NCI-H446 treated with DMSO at 0.1 percent for 48 hours (cell line): Measurements from ENCODE around the gene CMTM8.

ENCODE experiments used
- DNase-seq: peaks from one replicate; lab custom pipeline; 2025; lab: John Stamatoyannopoulos, UW

The CMTM8 gene

GRCh38 chr3:32229565-32229964 lies 8.9 kb upstream of the CMTM8 start:
- no peak for DNase-seq

- DNase-seq: no peak
These were observed 2.1 kb upstream of the CMTM8 start for GRCh38 chr3:32236377-32236776.

GRCh38 chr3:32237670-32238452 lies 619 bp upstream of the CMTM8 start:
- DNase-seq: no peak

DNA sequence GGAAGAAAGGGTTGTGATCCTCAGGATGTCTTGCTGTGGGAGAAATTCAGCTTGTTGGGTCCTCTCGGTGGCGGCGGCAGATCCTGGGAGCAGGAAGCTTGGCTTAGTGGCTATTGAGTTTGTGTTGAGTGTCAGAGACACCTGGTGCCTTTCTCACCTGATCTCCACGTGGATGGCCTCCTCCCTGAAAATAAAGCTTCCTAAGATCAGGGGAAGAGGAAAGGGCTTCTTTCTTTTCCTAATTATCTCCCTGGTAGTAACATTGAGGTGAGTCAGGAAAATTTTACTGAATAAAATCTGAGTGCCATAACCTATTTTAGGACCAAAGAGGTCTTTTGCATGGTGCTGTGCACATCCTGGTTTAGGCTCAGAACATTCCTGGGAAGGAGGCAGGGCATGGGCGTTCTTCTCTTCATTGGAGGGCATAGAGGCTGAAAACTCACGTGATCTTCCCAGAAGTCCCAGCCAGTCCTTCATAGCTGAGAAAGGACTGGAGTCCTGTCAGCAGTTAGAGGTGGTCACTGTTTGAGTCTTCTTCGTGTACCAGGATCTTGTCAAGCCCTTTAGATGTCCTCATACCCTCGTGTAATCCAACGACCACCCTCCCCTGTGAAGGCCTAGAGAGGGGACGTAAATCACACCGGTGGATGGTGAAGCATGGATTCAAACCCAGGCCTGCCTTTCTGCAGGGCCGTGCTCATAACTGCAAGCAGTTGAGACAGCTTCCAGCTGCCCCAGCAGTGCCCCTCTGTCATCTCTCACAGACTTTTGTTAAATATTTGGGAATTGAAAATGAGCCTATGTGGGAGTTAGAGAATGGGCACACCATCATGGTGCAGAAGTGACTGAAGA lies 1.1 kb downstream of the CMTM8 start:
- DNase-seq: no peak

GRCh38 chr3:32240159-32240545 lies 1.7 kb downstream of the CMTM8 start:
- DNase-seq: no peak

DNA sequence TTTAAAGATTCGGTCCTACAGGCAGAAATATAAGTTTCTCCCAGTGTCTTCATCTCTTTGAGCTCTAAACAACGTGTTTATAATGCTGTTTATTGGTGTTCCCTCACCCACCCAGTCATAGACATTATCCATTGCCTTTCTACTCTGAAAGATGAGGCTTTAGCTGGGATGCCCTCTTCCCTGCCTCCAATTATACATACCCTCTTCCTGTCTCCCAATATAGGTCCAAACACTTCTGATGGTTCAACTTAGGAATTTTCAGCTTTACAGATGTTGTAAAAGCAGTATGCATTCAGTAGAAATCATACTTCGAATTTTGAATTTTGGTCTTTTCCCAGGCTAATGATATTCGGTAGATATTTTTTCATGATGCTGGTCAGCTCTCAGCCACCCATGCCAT lies 2.6 kb downstream of the CMTM8 start:
- no peak for DNase-seq

DNA sequence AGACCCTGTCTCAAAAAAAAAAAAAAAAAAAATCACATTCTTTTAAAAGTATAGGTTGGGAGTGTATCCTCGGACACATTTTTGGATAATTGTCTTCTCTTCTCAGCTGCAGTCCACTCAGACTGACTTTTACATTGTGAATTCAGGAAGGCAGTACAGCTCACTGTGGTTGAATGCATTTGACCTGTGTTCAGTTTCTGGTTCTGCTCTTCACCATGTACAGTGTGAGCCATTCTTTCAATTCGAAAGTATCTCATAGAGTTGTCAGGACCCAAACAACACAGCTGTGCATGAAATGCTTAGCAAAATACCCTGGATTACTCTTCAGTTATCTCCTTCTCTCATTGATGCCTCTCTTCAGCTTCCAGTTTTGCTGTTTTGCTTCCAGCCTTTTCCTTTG lies 5.0 kb downstream of the CMTM8 start:
- no peak for DNase-seq

DNA sequence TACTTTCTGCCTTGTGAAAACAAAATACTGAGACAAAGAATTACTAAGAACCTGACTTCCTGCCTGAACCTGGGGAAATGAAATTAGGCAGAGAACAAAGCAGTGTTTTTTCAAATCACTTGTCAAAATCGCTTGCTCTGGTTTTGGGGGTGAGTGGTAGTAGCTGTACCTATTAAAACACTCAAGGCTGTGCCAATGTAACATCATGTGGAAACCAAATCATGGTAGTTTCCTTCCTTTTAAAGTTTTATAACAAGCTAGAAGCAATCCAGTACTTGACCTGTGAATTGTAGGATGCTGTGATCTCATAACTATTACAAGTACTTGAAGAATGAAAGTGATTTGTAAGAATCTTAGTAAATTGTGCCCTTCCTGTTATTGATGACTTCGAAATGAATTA lies 6.7 kb downstream of the CMTM8 start:
- no peak for DNase-seq

DNA sequence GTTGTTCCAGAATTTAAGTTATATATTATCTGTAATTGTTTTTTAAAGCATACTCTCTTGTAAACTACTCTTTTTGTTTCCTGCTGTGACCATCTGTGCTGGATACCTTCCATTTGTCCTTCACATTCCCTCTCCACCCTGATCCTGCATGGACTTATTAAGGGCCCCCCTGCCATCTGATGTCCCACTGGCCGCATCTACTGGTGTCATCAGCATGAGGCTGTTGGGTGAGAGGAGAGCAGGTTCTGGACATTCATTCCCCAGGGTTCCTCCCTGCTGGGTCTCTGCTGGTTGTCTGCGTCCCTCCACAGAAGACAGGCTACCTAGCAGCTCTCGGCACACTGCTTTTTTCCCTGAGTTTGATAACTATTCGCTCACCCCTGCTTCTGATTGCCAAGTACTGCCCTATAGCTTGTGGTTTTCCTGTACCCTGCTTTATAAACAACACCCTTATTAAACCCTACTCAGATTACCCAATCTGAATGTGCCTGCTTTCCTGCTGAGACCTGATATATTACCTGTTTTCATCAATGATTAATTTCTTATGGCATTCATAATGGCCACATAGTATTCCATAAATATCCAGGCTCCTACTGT lies 7.7 kb downstream of the CMTM8 start:
- no peak for DNase-seq

DNA sequence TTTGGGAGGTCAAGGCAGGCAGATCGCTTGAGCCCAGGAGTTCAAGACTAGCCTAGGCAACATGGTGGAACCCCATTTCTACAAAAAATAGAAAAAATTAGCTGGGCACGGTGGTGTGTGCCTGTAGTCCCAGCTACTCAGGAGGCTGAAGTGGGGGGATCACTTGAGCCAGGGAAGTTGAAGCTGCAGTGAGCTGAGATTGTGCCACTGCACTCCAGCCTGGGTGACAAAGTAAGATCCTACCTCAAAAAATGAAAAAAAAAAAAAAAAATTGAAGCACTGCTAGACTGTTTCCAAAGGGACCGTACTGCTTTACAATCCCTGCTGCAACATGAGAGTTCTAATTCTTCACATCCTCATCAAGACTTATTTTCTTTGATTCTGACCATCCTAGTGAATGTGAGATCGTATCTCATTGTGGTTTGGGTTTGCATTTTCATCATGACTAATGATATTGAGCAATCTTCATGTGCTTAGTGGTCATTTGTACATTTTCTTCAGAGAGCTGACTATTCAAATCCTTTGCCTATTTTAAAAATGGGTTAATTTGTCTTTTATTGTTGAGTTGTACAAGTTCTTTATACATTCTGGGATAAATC lies 10.8 kb downstream of the CMTM8 start:
- no peak for DNase-seq

- DNase-seq: no peak
These were observed 15.8 kb downstream of the CMTM8 start for GRCh38 chr3:32254268-32254667.

- no peak for DNase-seq
These were observed 16.9 kb downstream of the CMTM8 start for GRCh38 chr3:32255345-32255744.

GRCh38 chr3:32256206-32256605 lies 17.7 kb downstream of the CMTM8 start:
- no peak for DNase-seq

DNA sequence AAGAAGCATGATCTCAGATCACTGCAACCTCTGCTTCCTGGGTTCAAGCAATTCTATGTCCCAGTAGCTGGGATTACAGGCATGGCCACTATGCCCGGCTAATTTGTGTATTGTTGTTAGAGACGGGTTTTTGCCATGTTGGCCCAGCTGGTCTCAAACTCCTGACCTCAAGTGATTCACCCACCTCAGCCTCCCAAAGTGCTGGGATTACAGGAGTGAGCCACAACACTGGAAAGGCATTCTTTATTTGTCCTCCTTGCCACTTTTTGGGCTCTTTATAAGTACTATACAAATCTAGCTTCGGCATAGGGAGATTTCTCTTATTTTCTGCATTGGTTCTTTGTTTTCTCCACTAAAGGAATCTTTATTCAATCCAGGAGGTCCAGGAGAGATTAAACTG lies 18.6 kb downstream of the CMTM8 start:
- no peak for DNase-seq

GRCh38 chr3:32257641-32258438 lies 19.4 kb downstream of the CMTM8 start:
- no peak for DNase-seq

DNA sequence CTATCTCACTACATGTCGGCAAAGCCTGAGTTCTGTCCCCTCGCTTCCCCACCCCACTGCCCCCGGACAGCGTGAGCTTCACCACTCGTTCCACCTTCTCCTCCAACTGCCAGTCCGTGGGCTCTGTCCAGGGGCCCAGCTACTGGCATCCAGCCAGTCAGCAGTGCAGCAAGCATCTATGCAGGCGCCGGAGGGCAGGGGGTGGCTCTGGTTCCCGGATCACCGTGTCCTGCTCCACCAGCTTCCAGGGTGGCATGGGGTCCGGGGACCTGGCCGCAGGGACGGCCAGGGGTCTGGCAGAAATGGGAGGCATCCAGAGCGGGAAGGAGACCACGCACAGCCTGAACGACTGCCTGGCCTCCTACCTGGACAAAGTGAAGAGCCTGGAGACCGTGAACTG lies 20.4 kb downstream of the CMTM8 start:
- DNase-seq: no peak

DNA sequence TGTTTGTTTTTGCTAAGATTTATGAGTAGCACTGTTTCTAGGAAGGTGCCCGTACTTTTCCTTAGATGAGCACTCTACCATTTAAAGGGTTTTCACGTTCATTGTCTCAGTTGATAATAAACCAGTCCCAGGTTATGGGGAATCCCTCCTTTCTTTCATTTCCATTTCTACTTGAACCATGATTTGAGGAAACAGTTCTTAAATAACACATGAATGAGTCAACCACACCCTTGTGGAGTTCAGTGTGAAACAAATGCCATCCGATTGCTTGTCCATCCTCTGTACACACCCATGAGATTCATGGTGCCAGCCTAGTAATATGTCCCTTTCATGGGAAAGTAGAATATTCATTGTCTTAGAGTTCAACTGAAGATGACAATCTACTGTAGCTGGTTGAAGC lies 23.1 kb downstream of the CMTM8 start:
- DNase-seq: no peak

DNA sequence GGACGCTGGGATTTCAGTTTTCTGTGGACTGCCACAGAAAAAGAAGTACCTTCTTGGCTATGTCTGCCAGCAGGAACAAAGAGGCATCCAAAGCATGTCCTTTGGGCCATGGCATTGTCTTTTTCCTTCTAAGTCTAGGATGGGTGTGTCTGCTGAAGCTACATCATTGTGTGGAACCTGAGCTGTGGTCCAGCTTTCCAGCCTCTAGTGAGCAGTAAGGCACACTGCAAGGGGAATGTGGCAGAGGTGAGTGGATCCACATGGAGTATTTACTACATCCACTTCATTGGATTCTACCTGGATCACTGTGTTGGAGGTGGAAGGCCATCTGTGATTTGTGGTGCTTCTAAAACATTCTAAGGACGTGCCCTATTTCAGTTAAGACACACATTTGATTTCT lies 23.7 kb downstream of the CMTM8 start:
- no peak for DNase-seq

DNA sequence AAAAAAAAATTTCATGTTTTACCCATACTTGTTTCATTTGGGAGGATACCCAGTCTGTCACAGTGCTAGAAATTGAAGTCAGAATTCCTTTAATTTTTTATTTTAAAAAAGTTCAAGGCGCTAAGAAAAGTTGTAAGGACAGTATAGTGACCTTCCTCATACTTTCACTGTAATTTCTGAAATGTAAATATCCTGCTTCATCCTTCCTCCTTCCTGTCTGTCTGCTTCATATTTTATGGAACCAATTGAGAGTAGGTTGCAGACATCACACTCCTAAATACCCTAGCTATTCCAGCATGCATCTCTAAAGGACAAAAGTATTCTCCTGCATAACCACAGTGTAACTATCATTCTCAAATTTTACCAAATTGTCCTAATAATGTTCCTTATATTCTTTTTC lies 35.8 kb downstream of the CMTM8 start:
- no peak for DNase-seq

DNA sequence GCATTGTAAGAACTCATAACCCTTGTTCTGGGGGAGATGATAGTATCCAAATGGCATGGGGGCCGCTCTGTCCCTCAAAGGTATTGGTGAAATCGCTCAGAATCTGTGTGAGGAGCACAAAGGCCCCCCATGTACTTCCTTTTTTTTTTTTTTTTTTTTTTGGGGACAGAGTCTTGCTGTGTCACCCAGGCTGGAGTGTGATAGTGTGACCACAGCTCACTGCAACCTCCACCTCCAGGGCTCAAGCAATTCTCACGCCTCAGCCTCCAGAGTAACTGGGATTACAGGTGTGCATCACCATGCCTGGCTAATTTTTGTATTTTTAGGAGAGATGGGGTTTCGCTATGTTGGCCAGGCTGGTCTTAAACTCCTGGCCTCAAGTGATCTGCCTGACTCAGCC lies 37.0 kb downstream of the CMTM8 start:
- DNase-seq: no peak

GRCh38 chr3:32276279-32276841 lies 37.9 kb downstream of the CMTM8 start:
- DNase-seq: no peak

DNA sequence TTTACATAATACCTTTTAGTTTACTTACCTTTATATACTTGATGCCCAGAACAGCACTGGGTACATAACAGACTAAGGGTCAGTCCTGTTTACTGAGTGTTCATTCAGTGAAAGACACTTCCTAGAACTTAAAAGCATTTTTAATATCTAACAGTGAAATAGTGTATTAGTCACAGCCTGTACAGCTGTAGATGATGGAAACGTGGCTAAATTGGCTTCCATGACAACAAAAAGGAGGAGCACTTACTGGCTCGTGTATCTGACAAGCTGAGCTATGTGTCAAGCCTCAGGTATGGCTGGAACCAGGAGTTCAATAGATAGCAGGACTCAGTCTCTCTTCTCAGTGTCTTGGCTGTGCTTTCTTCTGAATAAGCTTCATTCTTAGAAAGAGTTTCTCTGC lies 40.2 kb downstream of the CMTM8 start:
- DNase-seq: no peak
